Measurements from ENCODE around the gene KANSL1.

The KANSL1 gene

GRCh38 chr17:46078675-46079074, 114.6 kb downstream of the KANSL1 start:
- TF ChIP-seq MAX (IDR thresholded peaks at IDR 0.05; ENCODE audit: low read depth, low read length) (no peak), POLR2A (IDR thresholded peaks at IDR 0.05; ENCODE audit: extremely low read depth, insufficient read length) (no peak), CTCF (IDR thresholded peaks at IDR 0.05; ENCODE audit: low read depth, low read length) (no peak), MYC (IDR thresholded peaks at IDR 0.05; ENCODE audit: low read depth, low read length) (no peak)
- no peak for DNase-seq (ENCODE audit: low read depth)
- H3K4me3 ChIP-seq (ENCODE audit: low read depth, low read length): no peak overlapping the region

GRCh38 chr17:46074540-46074939, 118.7 kb downstream of the KANSL1 start:
- no peak overlapping the region for H3K4me3 ChIP-seq (ENCODE audit: low read depth, low read length)
- DNase-seq (ENCODE audit: low read depth): no peak
- no peak for TF ChIP-seq POLR2A (IDR thresholded peaks at IDR 0.05; ENCODE audit: extremely low read depth, insufficient read length)
- no peak for TF ChIP-seq CTCF (IDR thresholded peaks at IDR 0.05; ENCODE audit: low read depth, low read length)
- no peak for TF ChIP-seq MYC (IDR thresholded peaks at IDR 0.05; ENCODE audit: low read depth, low read length)
- TF ChIP-seq MAX (IDR thresholded peaks at IDR 0.05; ENCODE audit: low read depth, low read length): no peak

GRCh38 chr17:46072998-46073397, 120.2 kb downstream of the KANSL1 start:
- no peak overlapping the region for H3K4me3 ChIP-seq (ENCODE audit: low read depth, low read length)
- TF ChIP-seq CTCF (IDR thresholded peaks at IDR 0.05; ENCODE audit: low read depth, low read length): no peak
- TF ChIP-seq MYC (IDR thresholded peaks at IDR 0.05; ENCODE audit: low read depth, low read length): no peak
- DNase-seq (ENCODE audit: low read depth): no peak

GRCh38 chr17:46071796-46072195, 121.4 kb downstream of the KANSL1 start:
- DNase-seq (ENCODE audit: low read depth): no peak
- H3K4me3 ChIP-seq (ENCODE audit: low read depth, low read length): no peak overlapping the region
- TF ChIP-seq POLR2A (IDR thresholded peaks at IDR 0.05; ENCODE audit: extremely low read depth, insufficient read length): no peak
- TF ChIP-seq CTCF (IDR thresholded peaks at IDR 0.05; ENCODE audit: low read depth, low read length): no peak
- no peak for TF ChIP-seq MAX (IDR thresholded peaks at IDR 0.05; ENCODE audit: low read depth, low read length)
- TF ChIP-seq MYC (IDR thresholded peaks at IDR 0.05; ENCODE audit: low read depth, low read length): no peak

GRCh38 chr17:46064460-46064859, 128.8 kb downstream of the KANSL1 start:
- no peak for DNase-seq (ENCODE audit: low read depth)

More at GRCh38 chr17:46064460-46064859, 128.8 kb downstream of the KANSL1 start:
- no peak overlapping the region for H3K4me3 ChIP-seq (ENCODE audit: low read depth, low read length)
- TF ChIP-seq CTCF (IDR thresholded peaks at IDR 0.05; ENCODE audit: low read depth, low read length): no peak
- TF ChIP-seq POLR2A (IDR thresholded peaks at IDR 0.05; ENCODE audit: extremely low read depth, insufficient read length): no peak
- no peak for TF ChIP-seq MAX (IDR thresholded peaks at IDR 0.05; ENCODE audit: low read depth, low read length)
- TF ChIP-seq MYC (IDR thresholded peaks at IDR 0.05; ENCODE audit: low read depth, low read length): no peak

Measured in NB4 (cell line).